ENCODE measurements around the gene ENOX1.

- no peak for TF ChIP-seq CTCF (IDR thresholded peaks at IDR 0.05)
- TF ChIP-seq POLR2A (IDR thresholded peaks at IDR 0.05; ENCODE audit: low read length): no peak
- no peak for TF ChIP-seq REST (IDR thresholded peaks at IDR 0.05)
- no peak for TF ChIP-seq PBX3 (IDR thresholded peaks at IDR 0.05)
- TF ChIP-seq SREBF2 (IDR thresholded peaks at IDR 0.05): no peak
- TF ChIP-seq ESRRA (IDR thresholded peaks at IDR 0.05; ENCODE audit: borderline replicate concordance, low read length): no peak
- TF ChIP-seq SMC3 (IDR thresholded peaks at IDR 0.05): no peak
These were observed 485.9 kb downstream of the ENOX1 start for GRCh38 chr13:43300865-43301264.
